ENCODE results near the gene ZNF93.
"Not testable (repeated sequence)": the region's sequence is repeated elsewhere in the genome, so short reads cannot be mapped to it uniquely, and the experiment has no call there.

GRCh38 chr19:19892055-19892941, 8.4 kb upstream of the ZNF93 start:
- not testable (repeated sequence) for TF ChIP-seq CTCF, POLR2A (IDR thresholded peaks at IDR 0.05)
